ENCODE results near the gene TBCCD1. TPM values are rescaled to one million over a fixed set of nuclear protein-coding genes. Genes with fewer than 3 reads are reported as not detected.

Gene TBCCD1
- total and polyA plus RNA-seq, 2 of the 8 experiments (the other 6 are each of a cell fraction or from before 2014, with no cell fraction given): 11.3 to 13.9 TPM

- TF ChIP-seq E2F6 (IDR thresholded peaks at IDR 0.05) (no peak), ZNF274 (IDR thresholded peaks at IDR 0.05; ENCODE audit: borderline replicate concordance, extremely low read depth, low read length) (no peak), SIX5 (IDR thresholded peaks at IDR 0.05; ENCODE audit: low read depth, low read length) (no peak), CBX8 (IDR thresholded peaks at IDR 0.05; ENCODE audit: borderline replicate concordance, low read depth, low read length) (no peak), FOSL1 (IDR thresholded peaks at IDR 0.05; ENCODE audit: insufficient read depth, low read depth, low read length) (no peak), TAF7 (optimal IDR thresholded peaks at IDR 0.05; ENCODE audit: borderline replicate concordance, low read depth, low read length) (no peak)
Measured at GRCh38 chr3:186612065-186612464, 44.9 kb upstream of the TBCCD1 start (continued).
